Measurements from ENCODE around the gene GLI3. TPM values are rescaled to one million over a fixed set of nuclear protein-coding genes. Genes with fewer than 3 reads are reported as not detected.

GLI3 gene
- total and polyA plus RNA-seq, 10 of the 15 experiments (the other 5 are each of a cell fraction or from before 2014, with no cell fraction given), result 0.01 TPM; not detected in 8

DNA sequence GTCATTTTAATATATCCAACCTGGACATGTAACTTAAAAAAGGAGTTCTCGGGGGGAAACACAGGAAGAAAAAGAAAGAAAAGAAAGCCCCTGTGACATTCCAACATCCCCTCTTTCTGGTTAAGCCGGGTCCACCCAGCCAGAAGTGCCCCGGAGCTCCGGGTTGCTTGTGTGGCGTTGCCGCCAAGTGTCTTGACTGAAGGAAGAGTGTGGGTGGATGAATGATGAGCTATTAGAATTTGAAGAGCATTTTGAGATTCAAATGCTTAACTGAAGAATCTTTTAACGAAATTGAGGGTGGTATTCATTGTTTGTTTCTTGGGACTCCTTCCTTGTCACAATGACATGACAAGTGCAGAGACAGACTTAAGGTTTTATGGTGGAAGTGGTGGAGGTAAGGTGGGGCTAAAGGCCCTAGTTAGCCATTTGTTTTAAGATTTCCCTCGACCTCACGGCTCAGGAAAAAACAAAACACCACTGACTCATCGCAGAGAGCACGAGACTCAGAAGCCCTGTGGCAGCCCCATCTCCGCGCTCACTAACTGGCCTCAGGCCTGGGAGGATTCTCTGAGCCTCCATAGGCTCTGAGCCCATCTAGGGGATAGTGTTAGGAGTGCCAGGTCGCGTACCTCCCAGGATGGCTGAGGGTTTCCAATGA lies 1.8 kb upstream of the GLI3 start:
- in situ Hi-C loops (cut with MboI) (no loop called here), intact Hi-C loops (cut with micrococcal nuclease; ENCODE audit: unreplicated experiment) (no loop called here)
- no TSS peak for BruUV-seq (replicated peaks)
- CTCF ChIA-PET, result no interaction called here
- no peak overlapping the region for H3K27ac ChIP-seq (ENCODE audit: control insufficient read depth, insufficient read depth)
- no peak for TF ChIP-seq RFX5 (IDR thresholded peaks at IDR 0.05; ENCODE audit: low read depth, low read length)
- TF ChIP-seq, protein P1, sequence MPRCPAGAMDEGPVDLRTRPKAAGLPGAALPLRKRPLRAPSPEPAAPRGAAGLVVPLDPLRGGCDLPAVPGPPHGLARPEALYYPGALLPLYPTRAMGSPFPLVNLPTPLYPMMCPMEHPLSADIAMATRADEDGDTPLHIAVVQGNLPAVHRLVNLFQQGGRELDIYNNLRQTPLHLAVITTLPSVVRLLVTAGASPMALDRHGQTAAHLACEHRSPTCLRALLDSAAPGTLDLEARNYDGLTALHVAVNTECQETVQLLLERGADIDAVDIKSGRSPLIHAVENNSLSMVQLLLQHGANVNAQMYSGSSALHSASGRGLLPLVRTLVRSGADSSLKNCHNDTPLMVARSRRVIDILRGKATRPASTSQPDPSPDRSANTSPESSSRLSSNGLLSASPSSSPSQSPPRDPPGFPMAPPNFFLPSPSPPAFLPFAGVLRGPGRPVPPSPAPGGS (IDR thresholded peaks at IDR 0.05; ENCODE audit: borderline replicate concordance, insufficient read depth, low read depth, low read length, poor library complexity, severe bottlenecking), result no peak
- TF ChIP-seq RAD21 (IDR thresholded peaks at IDR 0.05; ENCODE audit: insufficient read depth, low read depth, low read length), result no peak
- TF ChIP-seq, protein P2, sequence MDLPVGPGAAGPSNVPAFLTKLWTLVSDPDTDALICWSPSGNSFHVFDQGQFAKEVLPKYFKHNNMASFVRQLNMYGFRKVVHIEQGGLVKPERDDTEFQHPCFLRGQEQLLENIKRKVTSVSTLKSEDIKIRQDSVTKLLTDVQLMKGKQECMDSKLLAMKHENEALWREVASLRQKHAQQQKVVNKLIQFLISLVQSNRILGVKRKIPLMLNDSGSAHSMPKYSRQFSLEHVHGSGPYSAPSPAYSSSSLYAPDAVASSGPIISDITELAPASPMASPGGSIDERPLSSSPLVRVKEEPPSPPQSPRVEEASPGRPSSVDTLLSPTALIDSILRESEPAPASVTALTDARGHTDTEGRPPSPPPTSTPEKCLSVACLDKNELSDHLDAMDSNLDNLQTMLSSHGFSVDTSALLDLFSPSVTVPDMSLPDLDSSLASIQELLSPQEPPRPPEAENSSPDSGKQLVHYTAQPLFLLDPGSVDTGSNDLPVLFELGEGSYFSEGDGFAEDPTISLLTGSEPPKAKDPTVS (IDR thresholded peaks at IDR 0.05; ENCODE audit: low read depth, low read length), result no peak
- TF ChIP-seq RAD51 (IDR thresholded peaks at IDR 0.05), result no peak
- TF ChIP-seq SMAD1 (IDR thresholded peaks at IDR 0.05; ENCODE audit: low read depth, partially characterized antibody), result no peak
- TF ChIP-seq, protein P3, sequence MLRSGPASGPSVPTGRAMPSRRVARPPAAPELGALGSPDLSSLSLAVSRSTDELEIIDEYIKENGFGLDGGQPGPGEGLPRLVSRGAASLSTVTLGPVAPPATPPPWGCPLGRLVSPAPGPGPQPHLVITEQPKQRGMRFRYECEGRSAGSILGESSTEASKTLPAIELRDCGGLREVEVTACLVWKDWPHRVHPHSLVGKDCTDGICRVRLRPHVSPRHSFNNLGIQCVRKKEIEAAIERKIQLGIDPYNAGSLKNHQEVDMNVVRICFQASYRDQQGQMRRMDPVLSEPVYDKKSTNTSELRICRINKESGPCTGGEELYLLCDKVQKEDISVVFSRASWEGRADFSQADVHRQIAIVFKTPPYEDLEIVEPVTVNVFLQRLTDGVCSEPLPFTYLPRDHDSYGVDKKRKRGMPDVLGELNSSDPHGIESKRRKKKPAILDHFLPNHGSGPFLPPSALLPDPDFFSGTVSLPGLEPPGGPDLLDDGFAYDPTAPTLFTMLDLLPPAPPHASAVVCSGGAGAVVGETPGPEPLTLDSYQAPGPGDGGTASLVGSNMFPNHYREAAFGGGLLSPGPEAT (IDR thresholded peaks at IDR 0.05; ENCODE audit: low read depth), result no peak
- no peak for TF ChIP-seq ZNF24 (IDR thresholded peaks at IDR 0.05)
- TF ChIP-seq, protein P4, sequence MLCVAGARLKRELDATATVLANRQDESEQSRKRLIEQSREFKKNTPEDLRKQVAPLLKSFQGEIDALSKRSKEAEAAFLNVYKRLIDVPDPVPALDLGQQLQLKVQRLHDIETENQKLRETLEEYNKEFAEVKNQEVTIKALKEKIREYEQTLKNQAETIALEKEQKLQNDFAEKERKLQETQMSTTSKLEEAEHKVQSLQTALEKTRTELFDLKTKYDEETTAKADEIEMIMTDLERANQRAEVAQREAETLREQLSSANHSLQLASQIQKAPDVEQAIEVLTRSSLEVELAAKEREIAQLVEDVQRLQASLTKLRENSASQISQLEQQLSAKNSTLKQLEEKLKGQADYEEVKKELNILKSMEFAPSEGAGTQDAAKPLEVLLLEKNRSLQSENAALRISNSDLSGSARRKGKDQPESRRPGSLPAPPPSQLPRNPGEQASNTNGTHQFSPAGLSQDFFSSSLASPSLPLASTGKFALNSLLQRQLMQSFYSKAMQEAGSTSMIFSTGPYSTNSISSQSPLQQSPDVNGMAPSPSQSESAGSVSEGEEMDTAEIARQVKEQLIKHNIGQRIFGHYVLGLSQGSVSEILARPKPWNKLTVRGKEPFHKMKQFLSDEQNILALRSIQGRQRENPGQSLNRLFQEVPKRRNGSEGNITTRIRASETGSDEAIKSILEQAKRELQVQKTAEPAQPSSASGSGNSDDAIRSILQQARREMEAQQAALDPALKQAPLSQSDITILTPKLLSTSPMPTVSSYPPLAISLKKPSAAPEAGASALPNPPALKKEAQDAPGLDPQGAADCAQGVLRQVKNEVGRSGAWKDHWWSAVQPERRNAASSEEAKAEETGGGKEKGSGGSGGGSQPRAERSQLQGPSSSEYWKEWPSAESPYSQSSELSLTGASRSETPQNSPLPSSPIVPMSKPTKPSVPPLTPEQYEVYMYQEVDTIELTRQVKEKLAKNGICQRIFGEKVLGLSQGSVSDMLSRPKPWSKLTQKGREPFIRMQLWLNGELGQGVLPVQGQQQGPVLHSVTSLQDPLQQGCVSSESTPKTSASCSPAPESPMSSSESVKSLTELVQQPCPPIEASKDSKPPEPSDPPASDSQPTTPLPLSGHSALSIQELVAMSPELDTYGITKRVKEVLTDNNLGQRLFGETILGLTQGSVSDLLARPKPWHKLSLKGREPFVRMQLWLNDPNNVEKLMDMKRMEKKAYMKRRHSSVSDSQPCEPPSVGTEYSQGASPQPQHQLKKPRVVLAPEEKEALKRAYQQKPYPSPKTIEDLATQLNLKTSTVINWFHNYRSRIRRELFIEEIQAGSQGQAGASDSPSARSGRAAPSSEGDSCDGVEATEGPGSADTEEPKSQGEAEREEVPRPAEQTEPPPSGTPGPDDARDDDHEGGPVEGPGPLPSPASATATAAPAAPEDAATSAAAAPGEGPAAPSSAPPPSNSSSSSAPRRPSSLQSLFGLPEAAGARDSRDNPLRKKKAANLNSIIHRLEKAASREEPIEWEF (IDR thresholded peaks at IDR 0.05; ENCODE audit: insufficient replicate concordance, low read depth, low read length), result no peak
- TF ChIP-seq SIX5 (IDR thresholded peaks at IDR 0.05; ENCODE audit: low read depth, low read length, severe bottlenecking), result no peak
- no peak for TF ChIP-seq EED (IDR thresholded peaks at IDR 0.05; ENCODE audit: low read depth)
- H3K4me1 ChIP-seq (ENCODE audit: control insufficient read depth, insufficient read depth, low read length), result no peaks in the 10 kb centered on the region; the same call in 1 of the 2 replicates
- no peak overlapping the region for H3K4me2 ChIP-seq (ENCODE audit: control insufficient read depth, insufficient read depth)
- H4K20me1 ChIP-seq (ENCODE audit: control insufficient read depth, insufficient read depth), result no peaks in the 10 kb centered on the region
- RAD21 ChIA-PET (ENCODE audit: unreplicated experiment), result no interaction called here
- H3K27me3 ChIP-seq (replicated peaks in 1 of 2; ENCODE audit: control insufficient read depth in 2 of 2, insufficient read depth in 2 of 2, low read length in 1 of 2), result peaks cover 12 to 18% of the 10 kb centered on the region in 2 experiments
- DNase-seq (ENCODE audit: low read depth, low spot score), result no peak
- SMC1A ChIA-PET (ENCODE audit: uncharacterized antibody, unreplicated experiment), result no interaction called here
- no peaks in the 10 kb centered on the region for H3K79me2 ChIP-seq (ENCODE audit: control insufficient read depth, insufficient read depth, low read length)
- POLR2A ChIA-PET, result no interaction called here
- ATAC-seq, result no peak
- H3K4me3 ChIP-seq, result no peak overlapping the region
- WGBS (ENCODE audit: insufficient coverage, insufficient replicate concordance, low lambda C conversion rate, missing lambda C conversion rate), result 48% methylated on average over 15 of the region's 15 CpGs
- H3K9ac ChIP-seq (ENCODE audit: control insufficient read depth, insufficient read depth, low read length), result no peak overlapping the region
- H3K9me3 ChIP-seq (replicated peaks; ENCODE audit: control insufficient read depth, insufficient read depth, low read length), result no peaks in the 10 kb centered on the region
- H2AFZ ChIP-seq (ENCODE audit: control insufficient read depth, low read depth, low read length), result no peak overlapping the region
- no peaks in the 10 kb centered on the region for H3K36me3 ChIP-seq (ENCODE audit: control insufficient read depth in 2 of 2, insufficient read depth in 2 of 2, low read length in 1 of 2)
- no peak for FAIRE-seq

Measured in GM12878 (cell line).